ENCODE results near the gene AUTS2. TPM values are rescaled to one million over a fixed set of nuclear protein-coding genes. Genes with fewer than 3 reads are reported as not detected.

Gene AUTS2
- total and polyA plus RNA-seq, 2 of the 8 experiments (the other 6 are each of a cell fraction or from before 2014, with no cell fraction given) = 25.9 to 101 TPM

DNA sequence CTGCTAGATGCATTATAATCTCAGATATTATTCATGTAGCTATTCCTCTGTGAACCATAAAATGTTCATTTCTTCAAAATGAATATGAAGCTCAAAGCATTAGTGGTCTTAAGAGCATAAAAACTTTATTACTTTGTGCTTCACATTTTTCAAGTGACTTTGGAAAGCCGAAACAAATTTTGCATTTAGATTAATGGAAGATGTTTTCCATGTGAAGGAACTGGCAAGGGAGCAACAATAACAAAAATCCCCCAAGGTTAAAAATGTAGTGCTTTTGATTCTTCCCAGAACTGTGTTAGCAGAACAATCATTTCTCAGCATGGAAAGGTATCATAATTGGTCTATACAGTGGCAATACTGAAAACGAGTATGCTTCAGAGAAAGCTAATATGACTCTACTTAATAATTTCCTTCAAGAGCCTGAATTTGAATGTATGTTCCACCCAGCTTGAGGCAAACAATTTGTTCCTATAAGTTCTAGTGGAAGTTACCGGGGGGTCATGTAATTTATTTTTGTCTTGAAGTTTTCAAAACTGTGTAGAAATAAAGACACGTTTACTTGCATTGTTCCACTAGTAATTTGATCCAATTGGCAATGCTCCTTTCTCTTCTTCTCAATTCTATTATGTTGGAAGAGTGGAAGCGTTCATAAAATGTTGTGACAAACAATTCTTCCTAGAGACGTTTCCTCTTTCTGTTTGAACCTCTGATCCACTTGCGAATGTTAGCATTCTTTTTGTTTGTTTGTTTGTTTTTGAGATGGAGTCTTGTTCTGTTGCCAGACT, 665.4 kb downstream of the AUTS2 start (continued):
- TF ChIP-seq SIN3A (conservative IDR thresholded peaks at IDR 0.05 in 1 of 2, IDR thresholded peaks at IDR 0.05 in 1 of 2; ENCODE audit: low read depth in 1 of 2, low read length in 2 of 2) = no peak
- TF ChIP-seq, protein P1, sequence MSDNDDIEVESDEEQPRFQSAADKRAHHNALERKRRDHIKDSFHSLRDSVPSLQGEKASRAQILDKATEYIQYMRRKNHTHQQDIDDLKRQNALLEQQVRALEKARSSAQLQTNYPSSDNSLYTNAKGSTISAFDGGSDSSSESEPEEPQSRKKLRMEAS (IDR thresholded peaks at IDR 0.05) = no peak
- no peak for TF ChIP-seq SUZ12 (IDR thresholded peaks at IDR 0.05; ENCODE audit: low read length)
- TF ChIP-seq CREB1 (IDR thresholded peaks at IDR 0.05) = no peak
- TF ChIP-seq HDAC2 (IDR thresholded peaks at IDR 0.05; ENCODE audit: borderline replicate concordance in 1 of 2, low read depth in 2 of 2, low read length in 2 of 2) = no peak
- no peak for TF ChIP-seq TEAD4 (IDR thresholded peaks at IDR 0.05; ENCODE audit: low read depth, low read length)
